RKO (cell line): ENCODE measurements around the gene PSMD4.
"Not testable (repeated sequence)": the region's sequence is repeated elsewhere in the genome, so short reads cannot be mapped to it uniquely, and the experiment has no call there.

Experiments used
- DNase-seq: peaks from one replicate; pipeline ENCODE4 v3.0.0-alpha.2; 2016; ENCODE audit warnings: low spot score

The PSMD4 gene

GRCh38 chr1:151273924-151274466 is 19.5 kb downstream of the PSMD4 start:
- no peak for DNase-seq

DNA sequence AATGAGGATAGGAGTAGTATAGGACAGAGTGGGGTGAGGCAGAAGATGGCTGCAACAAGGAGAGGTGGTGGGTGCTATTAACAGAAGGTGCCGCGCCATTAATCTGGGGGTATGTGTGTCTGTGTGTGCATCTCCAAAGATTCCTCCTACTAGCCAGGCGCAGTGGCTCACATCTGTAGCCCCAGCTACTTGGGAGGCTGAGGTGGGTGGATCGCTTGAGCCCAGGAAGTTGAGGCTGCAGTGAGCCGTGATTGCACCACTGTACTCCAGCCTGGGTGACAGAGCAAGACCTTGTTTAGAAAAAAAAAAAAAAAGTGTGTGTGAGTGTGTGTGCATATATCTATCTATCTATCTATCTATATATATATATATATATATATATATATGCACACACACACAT is 20.8 kb downstream of the PSMD4 start:
- DNase-seq = not testable (repeated sequence)

GRCh38 chr1:151277249-151277648 is 22.7 kb downstream of the PSMD4 start:
- DNase-seq = no peak

- DNase-seq = peak; percentile 99
Observed at GRCh38 chr1:151281225-151281968, 26.9 kb downstream of the PSMD4 start.

GRCh38 chr1:151281969-151282882 is 27.7 kb downstream of the PSMD4 start, which contains the start of gene ZNF687:
Gene ZNF687, plus strand, starts transcription at chr1:151282299. Its CDS starts 3,993 bp downstream, at chr1:151286292.
- DNase-seq = peak; percentile 100

DNA sequence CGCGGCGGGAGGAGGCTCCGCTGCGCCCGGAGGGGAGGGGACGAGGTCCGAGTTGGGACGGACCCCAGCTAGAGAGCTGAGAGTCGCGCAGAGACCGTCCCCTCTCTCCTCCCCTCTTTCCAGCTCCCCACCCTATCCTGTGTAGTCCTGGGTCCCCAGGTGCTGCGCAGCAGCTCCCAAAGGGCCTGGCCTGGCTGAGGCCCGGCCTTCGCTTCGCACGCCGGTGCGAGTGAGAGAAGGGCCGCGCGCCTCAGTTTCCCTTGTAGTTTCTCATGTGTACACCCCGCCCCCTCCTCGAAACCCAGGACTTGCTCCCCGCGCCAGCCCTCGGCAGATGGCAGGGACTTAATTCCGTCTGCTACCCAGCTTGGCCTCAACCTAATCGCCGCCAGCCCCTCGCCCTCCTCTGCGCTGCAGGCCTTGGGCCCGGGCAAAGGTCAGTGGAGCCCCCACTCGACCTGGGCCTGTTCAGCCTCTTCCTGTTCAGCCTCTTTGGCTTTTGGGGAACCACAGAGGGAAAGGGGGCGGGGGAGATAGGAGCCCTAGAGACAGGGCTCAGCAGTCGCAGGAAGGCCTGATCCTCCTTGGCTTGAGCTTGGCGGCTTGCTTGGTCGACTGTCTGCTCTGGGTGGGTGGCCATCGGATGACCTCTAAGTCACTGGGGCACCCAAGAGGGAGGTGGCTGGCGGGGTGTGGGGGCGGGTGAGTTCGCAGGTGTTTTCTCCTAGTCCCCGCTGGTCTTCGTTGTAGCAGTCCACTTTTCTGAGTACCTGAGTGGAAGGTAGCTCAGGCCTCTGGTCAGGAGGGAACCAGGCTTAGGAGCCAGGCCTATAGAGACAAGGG is 28.6 kb downstream of the PSMD4 start:
- peak; percentile 46 for DNase-seq

GRCh38 chr1:151284013-151284577 is 29.6 kb downstream of the PSMD4 start:
- no peak for DNase-seq

DNA sequence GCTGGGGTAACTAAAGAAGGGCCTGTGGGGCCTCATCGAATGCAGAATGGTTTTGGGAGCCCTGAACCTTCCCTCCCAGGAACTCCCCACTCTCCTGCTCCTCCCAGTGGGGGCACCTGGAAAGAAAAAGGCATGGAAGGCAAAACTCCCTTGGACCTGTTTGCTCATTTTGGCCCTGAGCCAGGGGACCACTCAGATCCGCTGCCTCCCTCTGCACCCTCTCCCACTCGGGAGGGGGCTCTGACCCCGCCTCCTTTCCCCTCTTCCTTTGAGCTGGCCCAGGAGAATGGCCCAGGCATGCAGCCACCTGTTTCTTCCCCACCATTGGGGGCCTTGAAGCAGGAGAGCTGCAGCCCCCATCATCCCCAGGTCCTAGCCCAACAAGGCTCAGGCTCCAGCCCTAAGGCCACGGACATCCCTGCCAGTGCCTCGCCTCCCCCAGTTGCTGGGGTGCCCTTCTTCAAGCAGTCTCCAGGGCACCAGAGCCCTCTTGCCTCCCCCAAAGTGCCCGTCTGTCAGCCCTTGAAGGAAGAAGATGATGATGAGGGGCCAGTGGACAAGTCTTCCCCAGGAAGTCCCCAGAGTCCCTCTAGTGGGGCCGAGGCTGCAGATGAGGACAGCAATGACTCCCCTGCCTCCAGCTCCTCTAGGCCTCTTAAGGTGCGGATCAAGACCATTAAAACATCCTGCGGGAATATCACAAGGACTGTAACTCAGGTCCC is 32.2 kb downstream of the PSMD4 start:
- no peak for DNase-seq

DNA sequence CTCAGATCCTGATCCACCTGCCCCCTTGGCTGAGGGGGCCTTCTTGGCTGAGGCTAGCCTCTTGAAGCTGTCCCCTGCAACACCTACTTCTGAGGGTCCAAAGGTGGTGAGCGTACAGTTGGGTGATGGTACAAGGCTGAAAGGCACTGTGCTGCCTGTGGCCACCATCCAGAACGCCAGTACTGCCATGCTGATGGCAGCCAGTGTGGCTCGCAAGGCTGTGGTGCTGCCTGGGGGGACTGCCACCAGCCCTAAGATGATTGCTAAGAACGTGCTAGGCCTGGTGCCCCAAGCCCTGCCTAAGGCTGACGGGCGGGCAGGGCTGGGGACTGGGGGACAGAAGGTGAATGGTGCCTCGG is 32.8 kb downstream of the PSMD4 start:
- DNase-seq = no peak

DNA sequence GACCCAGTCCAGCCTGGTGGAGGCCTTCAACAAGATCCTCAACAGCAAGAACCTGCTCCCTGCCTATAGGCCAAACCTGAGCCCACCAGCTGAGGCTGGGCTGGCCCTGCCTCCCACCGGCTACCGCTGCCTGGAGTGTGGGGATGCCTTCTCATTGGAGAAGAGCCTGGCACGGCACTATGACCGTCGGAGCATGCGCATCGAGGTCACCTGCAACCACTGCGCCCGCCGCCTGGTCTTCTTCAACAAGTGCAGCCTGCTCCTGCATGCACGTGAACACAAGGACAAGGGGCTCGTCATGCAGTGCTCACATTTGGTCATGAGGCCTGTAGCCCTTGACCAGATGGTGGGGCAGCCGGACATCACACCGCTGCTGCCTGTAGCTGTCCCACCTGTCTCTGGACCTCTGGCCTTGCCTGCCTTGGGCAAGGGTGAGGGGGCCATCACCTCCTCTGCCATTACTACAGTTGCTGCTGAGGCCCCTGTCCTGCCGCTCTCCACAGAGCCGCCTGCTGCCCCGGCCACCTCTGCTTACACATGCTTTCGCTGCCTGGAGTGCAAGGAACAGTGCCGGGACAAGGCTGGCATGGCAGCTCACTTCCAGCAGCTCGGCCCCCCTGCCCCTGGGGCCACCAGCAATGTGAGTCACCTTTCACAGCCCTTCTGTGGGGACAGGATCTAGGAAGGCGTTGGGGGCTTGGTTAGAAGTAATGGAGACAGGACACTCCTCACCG is 33.4 kb downstream of the PSMD4 start:
- DNase-seq = no peak

GRCh38 chr1:151288502-151288901 is 34.0 kb downstream of the PSMD4 start:
- DNase-seq = no peak

GRCh38 chr1:151289080-151289935 is 34.8 kb downstream of the PSMD4 start:
- no peak for DNase-seq

DNA sequence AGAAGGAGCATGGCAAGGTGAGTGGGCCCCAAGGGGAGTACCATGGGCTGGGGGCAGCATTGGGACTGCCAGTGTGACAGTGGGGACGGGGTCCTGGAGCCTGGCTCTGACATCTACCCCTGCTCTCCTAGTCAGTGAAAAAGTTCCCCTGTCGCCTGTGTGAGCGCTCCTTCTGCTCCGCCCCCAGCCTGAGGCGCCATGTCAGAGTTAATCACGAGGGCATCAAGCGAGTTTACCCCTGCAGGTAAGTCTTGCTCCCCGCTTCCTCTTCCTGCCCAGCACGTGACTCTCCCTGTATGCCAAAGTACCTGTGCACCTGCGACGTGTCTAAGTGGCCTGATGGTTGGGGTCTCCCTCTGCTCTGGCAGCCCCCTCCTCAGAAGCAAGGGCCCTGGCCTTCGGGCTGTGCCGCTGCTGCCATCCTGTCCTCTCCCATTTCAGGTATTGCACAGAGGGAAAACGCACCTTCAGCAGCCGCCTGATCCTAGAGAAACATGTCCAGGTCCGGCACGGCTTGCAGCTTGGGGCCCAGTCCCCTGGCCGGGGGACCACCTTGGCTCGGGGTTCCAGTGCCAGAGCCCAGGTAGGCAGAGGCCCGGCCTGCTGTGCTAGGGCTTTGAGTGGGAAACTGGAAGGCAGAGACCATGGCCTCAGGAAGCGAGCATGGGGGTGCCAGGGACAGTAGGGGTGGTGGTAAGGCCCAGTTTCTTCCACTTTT is 35.6 kb downstream of the PSMD4 start:
- DNase-seq = no peak

GRCh38 chr1:151290709-151291303 is 36.3 kb downstream of the PSMD4 start:
- no peak for DNase-seq

- DNase-seq = no peak
Observed at GRCh38 chr1:151292207-151293030, 37.9 kb downstream of the PSMD4 start.

- no peak for DNase-seq
Observed at GRCh38 chr1:151293093-151293492, 38.6 kb downstream of the PSMD4 start.

GRCh38 chr1:151294742-151295462 is 40.4 kb downstream of the PSMD4 start:
- DNase-seq = no peak
